IPS-20b (cell line): ENCODE measurements around the gene CSF1.

Source experiments
- H3K27ac ChIP-seq: one replicate; pipeline ENCODE4 v1.5.1; 2013; ENCODE audit warnings: low read length
- H3K27me3 ChIP-seq: 2 replicates; pipeline ENCODE4 v1.6.1; 2013; ENCODE audit warnings: mild to moderate bottlenecking, low read length, inconsistent platforms; ENCODE audit not compliant: insufficient read depth
- H3K36me3 ChIP-seq: 2 replicates; pipeline ENCODE4 v1.6.1; 2013; ENCODE audit warnings: low read depth, mild to moderate bottlenecking, inconsistent platforms, low read length, moderate library complexity; ENCODE audit not compliant: insufficient read depth
- H3K4me1 ChIP-seq: 2 replicates; pipeline ENCODE4 v1.6.1; 2013; ENCODE audit warnings: mild to moderate bottlenecking, control low read depth, inconsistent platforms, low read length, moderate library complexity; ENCODE audit not compliant: insufficient read depth
- H3K4me3 ChIP-seq: 2 replicates; pipeline ENCODE4 v1.5.1; 2013; ENCODE audit warnings: mild to moderate bottlenecking, low read length, inconsistent platforms
- H3K9ac ChIP-seq: 2 replicates; pipeline ENCODE4 v1.6.1; 2013; ENCODE audit warnings: low read depth, mild to moderate bottlenecking, inconsistent platforms, low read length, moderate library complexity
- H3K9me3 ChIP-seq: 2 replicates; pipeline ENCODE4 v1.6.1; 2013; ENCODE audit warnings: mild to moderate bottlenecking, low read depth, low read length, inconsistent platforms; ENCODE audit not compliant: insufficient read depth

Gene CSF1

DNA sequence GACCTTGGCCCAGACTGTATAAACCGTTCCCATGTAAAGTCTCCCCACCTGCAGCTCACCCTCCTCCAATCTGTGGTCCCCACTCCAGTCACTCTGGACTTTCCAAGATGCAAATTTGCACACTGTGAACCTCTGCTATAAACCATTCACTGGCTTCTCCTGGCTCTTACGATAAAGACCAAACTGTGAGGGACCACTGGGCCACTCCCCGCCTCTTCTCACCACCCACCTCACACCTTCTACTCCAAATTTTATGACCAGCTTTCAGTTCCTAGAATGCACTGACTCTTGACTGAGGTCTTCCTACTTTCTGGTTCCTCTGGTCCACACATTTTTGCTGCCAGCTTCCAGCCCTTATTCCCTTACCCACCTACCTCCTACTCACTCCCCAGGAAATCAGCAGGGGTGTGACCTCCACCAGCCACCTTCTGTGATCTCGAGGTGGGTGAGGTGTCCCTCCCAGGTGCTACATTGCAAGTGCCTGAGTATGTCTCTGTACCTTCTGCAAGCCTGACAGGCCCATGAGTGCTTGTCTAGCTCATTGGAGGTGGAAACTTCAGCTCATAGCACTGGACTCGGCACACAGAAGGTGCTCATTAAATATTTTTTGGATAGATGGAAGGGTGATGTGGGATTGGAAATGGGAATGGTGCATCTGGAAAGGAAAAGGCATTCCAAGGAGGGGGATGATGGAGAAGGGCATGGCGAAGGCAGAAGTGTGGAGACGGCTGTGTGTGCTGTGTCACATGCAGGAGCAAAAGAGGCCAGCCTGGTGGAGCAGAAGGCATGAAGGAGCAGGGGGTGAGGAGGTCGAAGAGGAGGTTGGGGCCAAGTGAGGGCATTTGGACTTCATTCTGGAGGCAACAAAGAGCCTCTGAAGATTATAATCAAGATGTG lies 15.6 kb upstream of the CSF1 start:
- no peaks in the 10 kb centered on the region for H3K36me3 ChIP-seq
- no peak overlapping the region for H3K9ac ChIP-seq
- no peaks in the 10 kb centered on the region for H3K27me3 ChIP-seq
- H3K4me3 ChIP-seq, result no peak overlapping the region
- H3K27ac ChIP-seq, result no peak overlapping the region
- no peaks in the 10 kb centered on the region for H3K9me3 ChIP-seq
- H3K4me1 ChIP-seq, result peaks cover 9% of the 10 kb centered on the region

DNA sequence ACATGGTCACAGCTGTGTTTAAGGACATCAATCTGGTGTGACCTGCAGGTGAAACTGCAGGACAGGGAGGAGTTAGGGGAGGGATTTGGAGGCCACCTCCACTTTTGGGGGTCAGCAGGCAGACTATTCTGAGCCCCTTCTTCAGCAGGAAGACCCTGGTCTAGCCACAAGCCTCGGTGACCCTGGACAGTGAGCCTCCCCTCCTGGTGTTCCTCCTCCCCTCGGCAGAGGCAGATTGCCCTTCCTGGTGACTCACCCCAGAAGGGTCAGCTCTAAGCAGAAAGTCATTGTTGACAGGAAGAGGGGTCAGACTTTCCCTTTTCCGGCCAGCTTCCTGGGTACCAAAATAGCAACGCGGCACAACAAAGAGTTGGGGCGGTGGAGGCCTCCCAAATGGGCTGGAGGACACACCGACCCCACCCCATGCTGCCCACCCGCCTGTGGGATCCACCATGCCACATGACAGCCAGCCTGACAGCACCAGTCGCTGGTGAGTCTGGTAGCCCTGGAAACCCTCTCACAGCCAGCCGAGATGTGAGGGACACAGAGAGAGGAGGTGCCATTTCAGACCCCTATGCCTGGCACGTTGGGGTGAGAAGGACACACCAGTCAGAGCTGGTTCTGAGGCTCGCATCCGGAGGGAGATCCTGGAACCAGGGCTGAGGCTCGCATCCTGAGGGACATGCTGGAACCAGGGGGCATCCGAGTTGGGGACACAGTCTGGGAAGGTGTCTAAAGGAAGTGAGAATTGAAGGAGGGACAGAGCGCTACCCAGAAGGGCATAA lies 14.7 kb upstream of the CSF1 start:
- no peaks in the 10 kb centered on the region; the same call in 1 of the 2 replicates for H3K27me3 ChIP-seq
- no peaks in the 10 kb centered on the region for H3K9me3 ChIP-seq
- H3K4me3 ChIP-seq, result no peak overlapping the region
- H3K9ac ChIP-seq, result no peak overlapping the region
- H3K27ac ChIP-seq, result no peak overlapping the region
- H3K36me3 ChIP-seq, result no peaks in the 10 kb centered on the region
- peaks cover 9% of the 10 kb centered on the region for H3K4me1 ChIP-seq

DNA sequence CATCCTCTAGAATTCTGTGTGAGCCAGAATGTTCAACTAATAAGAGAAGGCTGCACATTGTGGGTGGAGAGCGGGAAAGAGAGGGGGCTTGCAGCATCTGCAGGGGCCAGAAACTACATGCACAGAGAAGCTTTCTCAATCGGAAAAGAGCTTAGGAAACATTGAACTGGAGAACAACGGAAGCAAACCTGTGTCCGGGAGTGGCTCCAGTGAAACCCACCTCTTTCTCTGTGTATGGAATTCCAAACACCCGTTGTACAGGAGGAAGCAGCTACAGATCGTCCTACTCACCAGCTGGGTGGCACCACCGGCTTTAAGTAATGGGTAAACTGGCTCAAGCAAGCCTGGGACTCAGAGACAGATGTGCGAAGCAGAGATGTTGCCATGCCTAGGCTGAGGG lies 14.0 kb upstream of the CSF1 start:
- Histone ChIP-seq H3K27me3 (no peaks in the 10 kb centered on the region; the same call in 1 of the 2 replicates), H3K4me3 (no peak overlapping the region), H3K4me1 (peaks cover 9% of the 10 kb centered on the region), H3K27ac (no peak overlapping the region), H3K9ac (no peak overlapping the region), H3K36me3 (no peaks in the 10 kb centered on the region), H3K9me3 (no peaks in the 10 kb centered on the region)

DNA sequence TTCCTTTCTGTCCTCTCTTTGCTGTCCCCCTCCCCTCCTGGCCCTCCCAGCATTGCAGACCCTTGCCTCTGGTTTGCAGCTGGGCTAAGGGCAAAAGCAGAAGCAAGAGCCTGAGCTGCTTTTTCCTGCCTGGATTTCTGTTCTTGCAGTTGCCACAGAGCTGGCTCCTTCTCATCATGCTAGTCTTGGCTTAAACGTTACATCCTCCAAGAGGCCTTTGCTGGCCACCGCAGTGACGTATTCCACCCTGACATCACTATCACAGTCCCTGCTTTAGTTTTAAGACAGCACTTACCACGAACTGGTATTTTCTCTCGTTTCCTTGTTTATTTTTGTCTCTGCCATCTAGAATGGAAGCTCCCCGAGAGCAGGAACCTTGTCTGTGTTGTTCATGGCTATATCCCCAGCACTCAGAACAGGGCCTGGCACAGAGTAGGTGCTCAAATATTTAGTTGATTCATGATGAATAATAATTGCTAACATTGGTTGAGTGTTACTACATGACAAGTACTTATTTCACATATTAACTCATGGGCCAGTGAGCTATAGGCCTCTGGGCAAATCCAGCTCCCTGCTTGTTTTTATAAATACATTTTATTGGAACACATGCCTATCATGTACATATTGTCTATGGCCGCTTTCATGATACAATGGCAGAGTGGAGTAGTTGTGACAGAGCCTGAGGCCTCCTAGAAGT lies 13.2 kb upstream of the CSF1 start:
- Histone ChIP-seq H3K9me3 (no peaks in the 10 kb centered on the region), H3K36me3 (no peaks in the 10 kb centered on the region), H3K4me1 (peaks cover 7% of the 10 kb centered on the region), H3K27me3 (no peaks in the 10 kb centered on the region; the same call in 1 of the 2 replicates), H3K4me3 (no peak overlapping the region), H3K9ac (no peak overlapping the region), H3K27ac (no peak overlapping the region)

DNA sequence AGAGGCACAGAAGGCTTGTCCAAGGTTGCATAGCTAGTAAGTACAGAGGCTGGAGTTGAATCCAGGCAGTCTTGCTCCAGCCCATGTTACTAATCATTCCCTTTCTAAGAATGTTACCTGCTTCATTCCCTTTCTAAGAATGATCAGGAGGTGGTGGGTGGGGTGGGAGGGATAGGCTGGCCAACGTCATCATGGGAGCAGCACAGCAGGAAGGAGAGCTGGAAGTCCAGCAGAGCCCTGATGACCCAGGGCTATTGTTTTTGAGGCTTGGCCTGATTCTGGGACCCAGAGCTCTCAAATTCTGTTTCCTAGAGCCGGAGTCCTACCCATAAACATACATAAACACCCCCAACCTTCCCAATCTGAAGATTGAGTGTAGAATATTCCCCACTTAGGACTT lies 11.8 kb upstream of the CSF1 start:
- Histone ChIP-seq H3K27me3 (no peaks in the 10 kb centered on the region; the same call in 1 of the 2 replicates), H3K4me1 (no peaks in the 10 kb centered on the region), H3K27ac (no peak overlapping the region), H3K9ac (no peak overlapping the region), H3K36me3 (no peaks in the 10 kb centered on the region), H3K4me3 (no peak overlapping the region), H3K9me3 (no peaks in the 10 kb centered on the region)

DNA sequence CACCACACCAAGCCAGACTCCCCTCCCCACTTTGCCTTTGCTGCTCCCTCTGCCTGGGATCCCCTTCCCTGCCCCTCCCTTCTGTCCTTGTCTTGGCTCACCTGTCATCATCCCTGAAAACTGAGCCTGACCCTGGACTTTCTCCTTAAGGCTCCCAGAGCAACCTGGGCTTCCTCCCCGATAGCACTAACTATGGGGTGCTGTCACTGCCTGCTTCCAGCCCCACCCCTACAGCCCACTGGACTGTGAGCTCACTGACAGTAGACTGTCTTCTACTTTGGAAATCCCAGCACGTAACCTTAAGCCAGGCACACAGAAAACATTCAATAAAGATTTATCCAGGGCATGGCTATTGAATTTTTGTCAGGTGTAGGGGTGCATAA lies 9.5 kb upstream of the CSF1 start:
- no peak overlapping the region for H3K27ac ChIP-seq
- H3K27me3 ChIP-seq, result no peaks in the 10 kb centered on the region; the same call in 1 of the 2 replicates
- H3K9ac ChIP-seq, result no peak overlapping the region
- H3K4me3 ChIP-seq, result no peak overlapping the region
- H3K36me3 ChIP-seq, result no peaks in the 10 kb centered on the region
- H3K4me1 ChIP-seq, result no peaks in the 10 kb centered on the region
- no peaks in the 10 kb centered on the region for H3K9me3 ChIP-seq

DNA sequence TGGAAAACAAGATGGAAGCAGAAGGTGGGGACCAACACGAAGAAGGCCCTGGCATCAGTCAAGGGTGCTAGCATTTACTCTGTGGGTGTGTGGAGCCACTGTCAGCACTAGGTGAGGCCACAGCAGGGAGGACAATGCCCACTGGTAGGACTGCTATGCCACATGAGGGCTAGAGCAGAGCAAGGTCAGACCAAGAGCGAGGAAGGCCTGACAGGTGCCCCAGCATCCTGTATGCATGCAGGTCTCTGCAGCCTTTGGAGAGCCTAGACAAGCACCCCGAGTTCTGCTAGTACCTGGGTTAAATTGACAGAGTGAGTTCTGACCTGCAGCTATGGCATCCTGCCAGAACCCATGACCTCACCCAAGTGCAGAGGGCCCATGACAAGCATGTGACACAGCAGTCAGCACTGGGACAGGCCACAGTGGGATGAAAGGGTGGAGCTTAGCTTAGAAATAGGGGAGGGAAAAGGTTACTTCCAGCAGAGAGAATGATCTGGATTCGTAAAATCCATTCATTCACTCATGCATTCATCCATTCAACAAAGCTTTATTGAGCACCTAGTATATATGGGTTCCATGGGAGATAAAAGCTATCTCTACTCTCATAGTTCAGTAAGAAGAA lies 9.0 kb upstream of the CSF1 start:
- Histone ChIP-seq H3K4me1 (no peaks in the 10 kb centered on the region), H3K27me3 (peaks cover under 1% of the 10 kb centered on the region; the same call in 1 of the 2 replicates), H3K36me3 (no peaks in the 10 kb centered on the region)

DNA sequence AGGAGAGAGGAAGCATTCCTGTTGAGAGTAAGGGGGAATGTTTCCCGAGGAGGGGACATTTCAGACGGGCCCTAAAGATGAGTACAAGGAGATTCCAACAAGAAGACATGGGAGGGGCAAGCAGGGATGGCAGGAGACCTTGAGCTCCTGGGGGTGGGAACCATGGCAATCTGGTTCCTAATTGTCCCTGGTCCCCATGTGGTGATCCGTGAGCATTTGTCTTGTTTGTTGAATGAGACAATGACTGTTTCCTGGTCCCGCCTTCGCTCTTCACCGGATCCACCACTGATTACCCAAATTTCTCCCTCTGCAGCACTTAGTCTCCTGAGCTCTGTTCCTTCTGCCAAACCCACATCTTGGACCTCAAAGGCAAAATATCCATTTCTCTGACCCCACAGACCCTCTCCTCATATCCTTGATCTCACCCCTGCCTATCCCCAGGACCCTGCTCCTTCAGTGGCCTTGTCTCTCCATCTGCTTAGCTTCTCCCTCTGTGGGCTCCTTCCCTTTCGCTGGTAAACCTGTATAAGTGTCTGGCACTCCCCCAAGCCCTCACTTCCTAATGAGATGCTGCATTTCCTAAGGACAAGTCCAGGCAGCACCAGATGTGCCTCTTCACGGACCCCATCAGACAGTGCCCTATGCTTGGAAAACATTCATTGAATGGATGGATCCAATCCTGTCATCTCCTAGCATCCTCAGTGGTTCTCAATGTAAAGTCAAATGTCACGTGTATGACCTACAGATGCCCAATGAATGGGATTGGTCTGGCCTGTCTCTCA lies 8.3 kb upstream of the CSF1 start:
- H3K27me3 ChIP-seq, result peaks cover 8% of the 10 kb centered on the region; the same call in 1 of the 2 replicates
- H3K4me1 ChIP-seq, result no peaks in the 10 kb centered on the region; the same call in 1 of the 2 replicates
- no peaks in the 10 kb centered on the region for H3K9me3 ChIP-seq
- no peaks in the 10 kb centered on the region for H3K36me3 ChIP-seq
- no peak overlapping the region for H3K4me3 ChIP-seq
- H3K27ac ChIP-seq, result no peak overlapping the region
- H3K9ac ChIP-seq, result no peak overlapping the region

More for the DNA sequence above, 9.0 kb upstream of the CSF1 start:
- H3K9ac ChIP-seq, result no peak overlapping the region
- no peak overlapping the region for H3K27ac ChIP-seq
- H3K4me3 ChIP-seq, result no peak overlapping the region
- H3K9me3 ChIP-seq, result no peaks in the 10 kb centered on the region

DNA sequence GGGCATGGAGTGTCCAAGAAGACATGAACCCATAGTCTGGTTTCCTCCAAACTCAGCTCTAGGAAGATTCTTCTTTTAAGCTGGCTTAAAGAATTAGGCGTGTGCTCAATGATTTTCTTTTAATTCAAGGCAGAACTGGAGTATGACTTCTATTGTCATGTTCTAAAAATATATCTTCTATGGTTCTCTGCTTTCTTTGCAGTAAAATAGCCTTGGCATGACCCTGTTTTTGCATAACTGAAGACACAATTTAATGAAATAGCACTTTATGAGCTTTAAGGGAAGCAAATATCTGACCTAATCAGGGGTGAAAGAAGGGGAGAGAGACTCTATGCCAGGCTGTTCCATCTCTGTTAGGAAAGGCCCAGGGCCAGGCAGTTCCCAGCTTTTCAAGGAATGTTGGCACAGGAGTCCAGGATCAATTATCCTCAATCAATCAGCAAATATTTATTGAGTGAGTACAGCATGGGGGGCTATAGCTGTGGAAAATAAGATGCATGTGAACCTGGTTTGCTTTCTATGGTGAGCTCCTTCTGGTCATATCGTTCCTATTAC lies 7.2 kb upstream of the CSF1 start:
- Histone ChIP-seq H3K27me3 (peaks cover 18% of the 10 kb centered on the region), H3K27ac (no peak overlapping the region), H3K9ac (no peak overlapping the region), H3K4me1 (no peaks in the 10 kb centered on the region; the same call in 1 of the 2 replicates), H3K4me3 (no peak overlapping the region), H3K9me3 (no peaks in the 10 kb centered on the region), H3K36me3 (no peaks in the 10 kb centered on the region)

DNA sequence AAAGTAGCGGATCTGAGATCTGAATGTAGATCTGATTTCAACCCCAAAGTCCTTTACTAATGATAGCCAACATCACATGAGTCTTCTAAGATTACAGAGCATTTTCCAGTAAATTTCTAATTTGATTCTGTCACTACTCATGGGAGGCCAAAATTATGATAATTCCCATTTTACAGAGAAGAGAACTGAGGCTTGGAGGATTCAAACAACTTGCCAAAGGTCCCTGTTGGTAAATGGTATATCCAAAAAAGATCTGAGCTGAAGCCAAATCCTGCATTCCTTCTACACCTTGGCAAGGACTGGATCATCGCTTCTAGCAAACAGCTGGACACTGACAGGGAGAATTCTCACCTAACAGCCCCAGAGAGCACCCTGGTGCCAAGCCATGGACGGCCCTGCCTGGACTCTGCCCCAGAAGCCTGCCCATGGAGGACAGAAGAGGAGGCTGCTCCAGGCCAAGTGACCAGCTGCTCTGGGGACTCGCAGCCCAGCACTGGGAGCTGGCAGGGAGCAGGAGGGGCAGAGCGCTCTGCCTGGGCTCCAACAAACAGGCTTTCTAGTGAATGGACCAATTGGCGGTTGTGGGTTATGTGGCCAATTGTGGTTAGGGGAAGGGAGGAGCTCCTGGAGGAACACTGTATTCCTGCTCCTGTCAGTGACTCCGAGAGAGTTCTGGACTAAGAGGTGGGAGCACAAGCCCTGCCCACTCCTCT lies 6.4 kb upstream of the CSF1 start:
- no peaks in the 10 kb centered on the region; the same call in 1 of the 2 replicates for H3K4me1 ChIP-seq
- no peaks in the 10 kb centered on the region for H3K36me3 ChIP-seq
- H3K4me3 ChIP-seq, result no peak overlapping the region
- no peak overlapping the region for H3K27ac ChIP-seq
- H3K9ac ChIP-seq, result no peak overlapping the region
- H3K27me3 ChIP-seq, result peaks cover 26% of the 10 kb centered on the region
- H3K9me3 ChIP-seq, result no peaks in the 10 kb centered on the region
